ENCODE results near the gene ARHGEF12. TPM values are rescaled to one million over a fixed set of nuclear protein-coding genes. Genes with fewer than 3 reads are reported as not detected.

ARHGEF12 gene
- polyA plus RNA-seq, 3 donors = 13.9 to 27.7 (median 20.7) TPM

DNA sequence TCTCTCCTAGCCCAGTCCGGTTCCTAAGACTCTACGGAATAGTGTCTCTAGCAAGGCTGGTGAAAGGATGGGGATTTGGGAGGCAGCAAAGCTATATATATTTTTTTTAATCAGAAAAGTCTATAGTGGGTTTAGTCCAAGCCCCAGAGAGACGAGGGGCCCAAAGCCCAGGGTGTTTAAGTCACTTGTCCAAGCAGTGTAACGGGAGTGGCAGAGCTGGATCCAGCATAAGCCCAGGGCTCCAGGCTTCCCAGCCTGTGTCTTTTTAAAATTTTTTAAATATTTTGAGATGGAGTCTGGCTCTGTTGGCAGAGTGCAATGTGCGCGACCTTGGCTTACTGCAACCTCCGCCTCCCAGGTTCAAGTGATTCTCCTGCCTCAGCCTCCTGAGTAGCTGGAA, 182.1 kb downstream of the ARHGEF12 start:
- WGBS, 3 donors = 87 to 95% (median 92%) methylated on average over 7 of the region's 7 CpGs

DNA sequence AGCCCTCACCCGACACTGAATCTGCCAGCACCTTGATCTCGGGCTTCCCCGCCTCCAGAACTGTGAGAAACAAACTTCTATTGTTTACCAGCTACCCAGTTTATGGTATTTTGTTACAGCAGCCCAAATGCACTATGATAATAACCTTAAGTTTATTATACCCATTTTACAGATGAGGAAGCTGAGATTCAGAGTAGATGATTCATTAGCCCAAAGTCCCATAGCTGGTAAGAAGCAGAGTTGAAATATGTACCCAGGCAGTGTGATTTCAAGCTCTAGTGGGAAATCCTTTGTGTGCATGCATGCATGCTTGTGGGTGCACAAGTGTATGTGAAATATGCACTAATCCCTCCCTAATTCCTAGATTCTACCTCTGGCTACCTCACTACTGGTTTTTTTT, 183.3 kb downstream of the ARHGEF12 start:
- H3K27ac ChIP-seq (ENCODE audit: low read depth, low read length) = no peak overlapping the region
- 80 to 93% (median 92%) methylated on average over 3 of the region's 3 CpGs for WGBS, 3 donors

More for the DNA sequence above, 182.1 kb downstream of the ARHGEF12 start:
- no peak overlapping the region for H3K27ac ChIP-seq (ENCODE audit: low read depth, low read length)

GRCh38 chr11:120520091-120520822, 184.0 kb downstream of the ARHGEF12 start:
- WGBS, 3 donors = 87 to 90% (median 90%) methylated on average over 16 of the region's 16 CpGs
- H3K27ac ChIP-seq (ENCODE audit: low read depth, low read length) = no peak overlapping the region

- no peak overlapping the region for H3K27ac ChIP-seq (ENCODE audit: low read depth, low read length)
- WGBS, 3 donors = 86 to 94% (median 93%) methylated on average over 7 of the region's 7 CpGs
Observed at GRCh38 chr11:120521176-120521575, 185.0 kb downstream of the ARHGEF12 start.

DNA sequence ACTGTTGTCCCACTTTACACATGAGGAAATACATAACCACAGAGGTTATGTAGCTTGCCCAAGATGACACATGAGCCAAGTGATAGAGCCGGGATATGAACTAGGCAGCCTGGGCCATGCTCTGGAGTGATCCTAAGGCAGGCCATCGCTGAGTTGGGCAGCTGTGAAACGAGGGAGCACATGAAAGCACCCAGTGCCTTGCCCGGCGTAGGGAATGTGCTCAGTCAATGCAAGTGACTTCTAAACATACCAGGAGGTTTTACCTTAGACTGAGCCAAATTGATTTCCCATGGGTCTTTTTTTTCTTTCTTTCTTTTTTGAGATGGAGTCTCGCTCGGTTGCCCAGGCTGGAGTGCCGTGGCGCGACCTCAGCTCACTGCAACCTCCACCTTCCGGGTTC, 185.8 kb downstream of the ARHGEF12 start:
- no peak overlapping the region for H3K27ac ChIP-seq (ENCODE audit: low read depth, low read length)
- 90 to 92% (median 91%) methylated on average over 11 of the region's 11 CpGs for WGBS, 3 donors

DNA sequence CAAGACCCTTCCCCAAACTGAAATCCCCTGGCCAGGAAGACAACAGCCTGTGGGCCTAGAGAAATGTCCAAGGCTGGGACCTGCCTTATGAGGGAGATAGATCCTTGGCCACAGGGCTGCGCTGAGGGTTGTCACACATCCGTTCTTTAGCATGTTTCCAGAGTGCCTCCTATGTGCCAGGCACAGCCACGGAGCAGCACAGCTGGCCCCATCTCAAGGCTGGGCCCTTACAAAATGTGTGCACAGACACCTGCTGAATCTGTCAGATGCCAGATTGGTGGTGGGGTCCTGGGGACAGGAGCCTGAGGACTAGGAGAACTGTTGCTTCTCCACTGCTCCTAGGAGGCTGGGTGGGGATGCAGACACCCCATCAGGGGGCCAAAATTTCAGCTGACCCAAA, 186.5 kb downstream of the ARHGEF12 start:
- H3K27ac ChIP-seq (ENCODE audit: low read depth, low read length) = no peak overlapping the region

DNA sequence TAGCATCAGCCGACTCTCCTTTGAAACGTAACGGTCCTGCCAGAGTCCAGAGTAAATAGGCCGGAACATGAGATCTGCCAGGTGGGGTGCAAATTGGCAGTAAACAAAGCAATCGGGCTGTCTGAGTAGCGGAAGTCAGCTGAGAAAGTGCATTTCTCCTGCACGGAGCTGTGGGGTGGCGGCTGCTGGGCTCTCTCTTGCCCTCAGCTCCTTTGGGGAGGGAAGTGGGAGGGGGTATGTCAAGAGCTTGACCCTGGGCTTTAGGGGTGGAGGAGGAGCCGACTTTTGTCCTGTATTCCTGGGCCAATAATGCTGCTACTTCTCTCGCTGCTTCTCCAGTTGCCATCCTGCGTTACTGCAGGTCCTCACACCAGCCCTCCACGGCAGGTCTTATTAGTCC, 187.0 kb downstream of the ARHGEF12 start:
- no peak overlapping the region for H3K27ac ChIP-seq (ENCODE audit: low read depth, low read length)
- 20 to 45% (median 35%) methylated on average over 12 of the region's 12 CpGs for WGBS, 3 donors

More for the DNA sequence above, 186.5 kb downstream of the ARHGEF12 start:
- 69 to 82% (median 76%) methylated on average over 3 of the region's 3 CpGs for WGBS, 3 donors

DNA sequence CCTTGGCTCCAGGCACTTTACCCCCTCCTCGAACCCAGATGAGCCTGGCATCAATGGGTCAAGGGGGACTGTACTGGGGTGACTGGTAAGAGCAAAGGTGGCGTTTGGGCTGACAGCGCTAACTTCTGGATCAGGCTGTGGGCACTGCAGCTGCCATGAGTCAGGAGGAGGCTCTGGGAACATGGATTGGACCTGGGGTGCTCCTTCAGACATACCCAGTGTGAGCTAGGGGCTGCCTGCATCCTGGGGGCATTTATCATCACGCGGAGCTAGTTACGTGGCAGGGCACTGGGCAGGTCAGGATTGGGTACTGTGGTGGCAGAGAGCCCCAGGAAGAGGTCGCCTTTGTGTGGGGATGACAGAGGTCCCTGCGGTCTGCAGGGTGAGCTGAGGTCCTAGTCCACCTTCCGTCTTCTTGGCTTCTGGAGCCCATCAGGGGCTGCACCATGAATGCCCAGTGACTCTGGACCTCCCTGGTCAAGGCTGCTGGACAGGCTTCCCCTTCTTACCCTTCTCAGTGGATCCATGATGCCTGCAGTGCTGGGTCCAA, 188.4 kb downstream of the ARHGEF12 start:
- H3K27ac ChIP-seq (ENCODE audit: low read depth, low read length) = no peak overlapping the region
- WGBS, 3 donors = 90 to 93% (median 92%) methylated on average over 9 of the region's 9 CpGs

DNA sequence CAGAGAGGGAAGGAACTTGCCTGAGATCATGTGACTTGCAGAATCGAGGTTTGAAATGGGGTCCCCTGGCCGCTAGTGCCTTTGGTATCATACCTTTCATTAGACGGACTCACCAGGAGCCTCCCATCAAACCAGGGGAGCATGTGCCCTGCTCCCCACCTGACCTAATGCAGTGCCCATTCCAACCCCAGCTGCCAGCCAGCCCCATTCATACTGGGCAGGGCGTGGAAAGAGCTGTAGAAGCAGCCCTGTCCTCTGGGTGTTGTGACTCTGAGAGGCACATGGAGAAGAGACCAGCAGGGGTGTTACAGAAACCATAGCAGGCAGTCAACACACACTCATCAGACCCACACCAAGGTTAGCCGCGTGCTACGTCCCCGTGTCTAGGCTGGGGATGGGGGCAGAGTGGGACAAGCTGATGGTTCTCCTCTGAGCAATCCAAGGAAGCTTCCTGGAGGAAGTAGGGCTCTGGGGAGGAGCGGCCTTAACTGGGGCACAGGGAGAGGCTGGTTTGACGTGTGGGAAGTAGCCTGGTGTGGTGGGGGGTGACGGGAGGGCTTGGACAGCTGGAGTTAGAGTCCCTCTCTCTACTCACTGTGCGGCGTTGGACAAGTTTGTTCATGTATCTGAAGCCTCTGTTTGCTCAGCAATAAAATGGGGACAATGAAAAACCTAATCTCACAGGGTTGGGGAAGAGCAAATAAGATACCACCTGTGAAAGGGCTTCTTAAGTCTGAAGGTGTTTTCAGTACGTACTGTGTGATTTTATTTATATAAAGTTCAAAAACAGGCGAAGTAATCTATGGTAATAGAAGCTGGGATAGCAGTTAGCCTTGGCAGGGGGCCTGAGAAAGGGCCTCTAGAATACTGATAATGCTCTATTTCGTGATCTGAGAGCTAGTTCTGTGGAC, 189.3 kb downstream of the ARHGEF12 start:
- H3K27ac ChIP-seq (ENCODE audit: low read depth, low read length) = no peak overlapping the region
- WGBS, 3 donors = 60 to 83% (median 79%) methylated on average over 16 of the region's 16 CpGs

GRCh38 chr11:120526241-120526640, 190.0 kb downstream of the ARHGEF12 start:
- 87 to 93% (median 91%) methylated on average over 10 of the region's 10 CpGs for WGBS, 3 donors
- no peak overlapping the region for H3K27ac ChIP-seq (ENCODE audit: low read depth, low read length)

- WGBS, 3 donors = 44 to 52% (median 45%) methylated on average over 16 of the region's 16 CpGs
- no peak overlapping the region for H3K27ac ChIP-seq (ENCODE audit: low read depth, low read length)
Observed at GRCh38 chr11:120527111-120527761, 191.0 kb downstream of the ARHGEF12 start.

DNA sequence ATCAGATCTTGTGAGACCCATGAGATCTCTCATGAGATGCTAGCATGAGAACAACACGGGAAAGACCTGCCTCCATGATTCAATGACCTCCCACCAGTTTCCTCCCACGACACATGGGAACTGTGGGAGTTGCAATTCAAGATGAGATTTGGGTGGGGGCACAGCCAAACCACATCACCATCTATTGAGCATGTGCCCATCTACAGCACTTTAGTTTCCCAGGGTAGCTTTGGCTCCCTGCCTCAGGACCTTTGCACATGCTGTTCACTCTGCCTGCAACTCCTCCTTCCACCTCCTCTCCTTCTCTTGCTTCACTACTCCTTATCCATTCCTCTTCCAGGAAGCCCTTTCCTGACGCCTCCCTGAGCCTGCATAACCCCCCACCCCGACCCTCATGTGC, 192.5 kb downstream of the ARHGEF12 start:
- WGBS, 3 donors = 79 to 84% (median 83%) methylated on average over 4 of the region's 4 CpGs
- no peak overlapping the region for H3K27ac ChIP-seq (ENCODE audit: low read depth, low read length)

- 73 to 88% (median 87%) methylated on average over 7 of the region's 7 CpGs for WGBS, 3 donors
- no peak overlapping the region for H3K27ac ChIP-seq (ENCODE audit: low read depth, low read length)
Observed at GRCh38 chr11:120529214-120529613, 193.0 kb downstream of the ARHGEF12 start.

GRCh38 chr11:120529911-120530310, 193.7 kb downstream of the ARHGEF12 start:
- WGBS, 3 donors = 61 to 84% (median 76%) methylated on average over 6 of the region's 6 CpGs
- H3K27ac ChIP-seq (ENCODE audit: low read depth, low read length) = no peak overlapping the region

DNA sequence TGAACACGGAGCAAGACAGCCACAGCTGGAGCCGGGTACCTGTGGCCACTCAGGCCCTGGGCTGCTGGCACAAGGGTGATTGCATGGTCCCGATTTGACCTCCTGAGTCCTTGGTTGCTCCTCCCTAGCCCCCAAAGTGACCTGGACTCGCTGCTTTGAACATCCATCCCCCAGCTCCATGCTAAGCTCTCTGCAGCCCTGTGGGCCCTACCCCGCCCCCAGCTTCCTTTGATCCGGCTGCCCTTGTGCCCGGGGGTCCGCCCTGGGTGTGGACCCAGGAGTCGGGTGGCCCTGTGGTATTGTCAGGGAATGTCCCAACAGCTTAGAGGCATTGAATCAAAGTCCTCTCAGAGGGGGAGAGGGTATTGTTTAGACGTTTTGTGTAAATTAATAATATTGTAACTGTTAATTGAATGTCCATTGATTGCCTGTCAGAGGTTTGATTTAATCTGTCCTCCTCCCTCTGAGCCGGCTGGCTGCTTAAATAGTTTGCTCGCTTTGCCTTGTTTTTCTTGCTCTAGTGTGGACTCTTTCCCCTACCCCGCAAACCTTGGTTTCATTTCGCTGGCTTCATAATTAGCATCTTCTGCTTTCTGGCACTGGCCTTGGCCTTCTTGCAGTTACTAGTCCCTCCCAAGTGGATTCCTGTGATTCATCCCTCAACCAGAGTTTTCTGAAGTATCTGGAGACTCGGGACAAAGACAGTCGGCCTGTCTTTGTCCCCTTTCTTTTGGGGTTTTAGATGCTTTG, 196.0 kb downstream of the ARHGEF12 start:
- WGBS, 3 donors = 54 to 67% (median 58%) methylated on average over 16 of the region's 16 CpGs
- H3K27ac ChIP-seq (ENCODE audit: low read depth, low read length) = no peak overlapping the region

- H3K27ac ChIP-seq (ENCODE audit: low read depth, low read length) = no peak overlapping the region
- 50 to 61% (median 51%) methylated on average over 5 of the region's 5 CpGs for WGBS, 3 donors
Observed at GRCh38 chr11:120532832-120533196, 196.6 kb downstream of the ARHGEF12 start.

DNA sequence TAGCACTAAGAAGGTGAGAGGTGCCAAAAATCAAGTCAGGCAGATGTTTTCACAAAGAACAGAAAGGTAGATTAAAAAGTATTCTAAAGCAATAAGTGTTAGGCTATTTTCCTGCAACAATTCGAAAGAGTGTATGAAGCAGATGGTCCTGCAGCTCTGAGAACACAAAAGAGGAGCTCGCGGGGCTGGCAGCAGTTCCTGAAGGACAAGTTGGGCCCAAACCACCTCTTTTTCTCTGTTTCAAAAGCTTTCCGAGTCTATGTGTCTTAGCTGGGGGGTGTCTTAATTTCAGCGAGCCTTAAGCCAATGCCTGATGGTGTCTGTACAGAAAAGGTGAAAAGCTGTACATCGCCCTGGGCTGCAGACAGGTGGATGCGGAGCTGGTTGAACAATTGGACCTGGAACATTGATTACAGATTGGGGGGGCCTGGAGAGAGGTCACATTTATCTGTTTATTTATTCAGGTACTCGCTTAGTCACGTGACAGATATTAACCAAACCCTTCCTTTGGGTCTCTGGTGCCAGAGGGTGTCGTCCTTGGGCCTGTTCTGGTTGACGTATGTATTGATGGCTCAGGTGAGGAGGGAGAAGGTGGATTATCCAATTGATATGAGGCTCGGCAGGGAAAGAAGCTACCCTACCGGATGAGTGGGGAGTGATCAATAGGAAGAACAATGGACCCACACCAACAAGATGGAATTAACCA, 200.0 kb downstream of the ARHGEF12 start:
- 85 to 93% (median 92%) methylated on average over 13 of the region's 13 CpGs for WGBS, 3 donors
- H3K27ac ChIP-seq (ENCODE audit: low read depth, low read length) = no peak overlapping the region

DNA sequence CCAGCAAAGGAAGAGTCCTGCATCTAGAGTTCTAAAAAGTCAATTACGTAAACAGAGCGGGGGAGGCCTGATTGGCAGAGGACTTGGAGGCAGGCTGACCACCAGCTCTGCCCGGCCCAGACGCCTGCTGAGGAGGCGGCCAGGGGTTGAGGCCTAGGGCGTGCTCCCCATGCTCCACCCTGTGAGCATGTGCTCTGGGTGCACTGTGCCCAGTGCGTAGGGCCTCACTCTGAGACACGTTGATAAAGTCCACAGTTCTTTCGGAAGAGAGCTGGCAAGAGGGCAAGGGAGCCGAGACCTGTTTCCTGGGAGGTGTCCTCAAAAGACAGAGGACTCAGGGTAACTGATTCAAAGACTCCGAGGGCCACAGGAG, 200.6 kb downstream of the ARHGEF12 start:
- H3K27ac ChIP-seq (ENCODE audit: low read depth, low read length) = no peak overlapping the region
- 87 to 93% (median 92%) methylated on average over 11 of the region's 11 CpGs for WGBS, 3 donors

Measured in adipose tissue (tissue), 3 donors.